ENCODE results near the gene SCN1B.

GRCh38 chr19:35087393-35087792, 57.1 kb downstream of the SCN1B start:
- TF ChIP-seq PHF8 (IDR thresholded peaks at IDR 0.05; ENCODE audit: borderline replicate concordance, low read depth) (no peak), POLR2A (IDR thresholded peaks at IDR 0.05; ENCODE audit: low read length) (no peak), CHD2 (IDR thresholded peaks at IDR 0.05; ENCODE audit: low read length, partially characterized antibody) (no peak), BHLHE40 (IDR thresholded peaks at IDR 0.05; ENCODE audit: low read depth, low read length) (no peak), RFX5 (IDR thresholded peaks at IDR 0.05) (no peak), POLR2AphosphoS2 (conservative IDR thresholded peaks at IDR 0.05; ENCODE audit: low read length) (no peak), SMC3 (IDR thresholded peaks at IDR 0.05) (no peak), NR3C1 (IDR thresholded peaks at IDR 0.05) (no peak), CHD4 (IDR thresholded peaks at IDR 0.05; ENCODE audit: borderline replicate concordance) (no peak), HMGXB4 (CRISPR knock-in tag; IDR thresholded peaks at IDR 0.05; ENCODE audit: borderline replicate concordance) (no peak), ESRRA (IDR thresholded peaks at IDR 0.05; ENCODE audit: borderline replicate concordance, low read length) (no peak)
- TF ChIP-seq, protein P1, sequence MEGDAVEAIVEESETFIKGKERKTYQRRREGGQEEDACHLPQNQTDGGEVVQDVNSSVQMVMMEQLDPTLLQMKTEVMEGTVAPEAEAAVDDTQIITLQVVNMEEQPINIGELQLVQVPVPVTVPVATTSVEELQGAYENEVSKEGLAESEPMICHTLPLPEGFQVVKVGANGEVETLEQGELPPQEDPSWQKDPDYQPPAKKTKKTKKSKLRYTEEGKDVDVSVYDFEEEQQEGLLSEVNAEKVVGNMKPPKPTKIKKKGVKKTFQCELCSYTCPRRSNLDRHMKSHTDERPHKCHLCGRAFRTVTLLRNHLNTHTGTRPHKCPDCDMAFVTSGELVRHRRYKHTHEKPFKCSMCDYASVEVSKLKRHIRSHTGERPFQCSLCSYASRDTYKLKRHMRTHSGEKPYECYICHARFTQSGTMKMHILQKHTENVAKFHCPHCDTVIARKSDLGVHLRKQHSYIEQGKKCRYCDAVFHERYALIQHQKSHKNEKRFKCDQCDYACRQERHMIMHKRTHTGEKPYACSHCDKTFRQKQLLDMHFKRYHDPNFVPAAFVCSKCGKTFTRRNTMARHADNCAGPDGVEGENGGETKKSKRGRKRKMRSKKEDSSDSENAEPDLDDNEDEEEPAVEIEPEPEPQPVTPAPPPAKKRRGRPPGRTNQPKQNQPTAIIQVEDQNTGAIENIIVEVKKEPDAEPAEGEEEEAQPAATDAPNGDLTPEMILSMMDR (IDR thresholded peaks at IDR 0.05), result no peak
- TF ChIP-seq, protein P2, sequence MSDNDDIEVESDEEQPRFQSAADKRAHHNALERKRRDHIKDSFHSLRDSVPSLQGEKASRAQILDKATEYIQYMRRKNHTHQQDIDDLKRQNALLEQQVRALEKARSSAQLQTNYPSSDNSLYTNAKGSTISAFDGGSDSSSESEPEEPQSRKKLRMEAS (IDR thresholded peaks at IDR 0.05), result no peak
- TF ChIP-seq, protein P3, sequence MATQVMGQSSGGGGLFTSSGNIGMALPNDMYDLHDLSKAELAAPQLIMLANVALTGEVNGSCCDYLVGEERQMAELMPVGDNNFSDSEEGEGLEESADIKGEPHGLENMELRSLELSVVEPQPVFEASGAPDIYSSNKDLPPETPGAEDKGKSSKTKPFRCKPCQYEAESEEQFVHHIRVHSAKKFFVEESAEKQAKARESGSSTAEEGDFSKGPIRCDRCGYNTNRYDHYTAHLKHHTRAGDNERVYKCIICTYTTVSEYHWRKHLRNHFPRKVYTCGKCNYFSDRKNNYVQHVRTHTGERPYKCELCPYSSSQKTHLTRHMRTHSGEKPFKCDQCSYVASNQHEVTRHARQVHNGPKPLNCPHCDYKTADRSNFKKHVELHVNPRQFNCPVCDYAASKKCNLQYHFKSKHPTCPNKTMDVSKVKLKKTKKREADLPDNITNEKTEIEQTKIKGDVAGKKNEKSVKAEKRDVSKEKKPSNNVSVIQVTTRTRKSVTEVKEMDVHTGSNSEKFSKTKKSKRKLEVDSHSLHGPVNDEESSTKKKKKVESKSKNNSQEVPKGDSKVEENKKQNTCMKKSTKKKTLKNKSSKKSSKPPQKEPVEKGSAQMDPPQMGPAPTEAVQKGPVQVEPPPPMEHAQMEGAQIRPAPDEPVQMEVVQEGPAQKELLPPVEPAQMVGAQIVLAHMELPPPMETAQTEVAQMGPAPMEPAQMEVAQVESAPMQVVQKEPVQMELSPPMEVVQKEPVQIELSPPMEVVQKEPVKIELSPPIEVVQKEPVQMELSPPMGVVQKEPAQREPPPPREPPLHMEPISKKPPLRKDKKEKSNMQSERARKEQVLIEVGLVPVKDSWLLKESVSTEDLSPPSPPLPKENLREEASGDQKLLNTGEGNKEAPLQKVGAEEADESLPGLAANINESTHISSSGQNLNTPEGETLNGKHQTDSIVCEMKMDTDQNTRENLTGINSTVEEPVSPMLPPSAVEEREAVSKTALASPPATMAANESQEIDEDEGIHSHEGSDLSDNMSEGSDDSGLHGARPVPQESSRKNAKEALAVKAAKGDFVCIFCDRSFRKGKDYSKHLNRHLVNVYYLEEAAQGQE (IDR thresholded peaks at IDR 0.05), result no peak
